HG03432 (cell line): Measurements from ENCODE around the gene KCNA10.

Source experiments
- ATAC-seq: cut with Tn5 transposase; IDR thresholded peaks from one replicate; pipeline ENCODE4 v1.9.1; 2021; ENCODE audit warnings: mild to moderate bottlenecking, moderate library complexity; ENCODE audit not compliant: unreplicated experiment

KCNA10 gene

GRCh38 chr1:110480356-110481096 is 38.4 kb downstream of the KCNA10 start:
- no peak for ATAC-seq

- no peak for ATAC-seq
These were observed 40.1 kb downstream of the KCNA10 start for GRCh38 chr1:110478886-110479285.

DNA sequence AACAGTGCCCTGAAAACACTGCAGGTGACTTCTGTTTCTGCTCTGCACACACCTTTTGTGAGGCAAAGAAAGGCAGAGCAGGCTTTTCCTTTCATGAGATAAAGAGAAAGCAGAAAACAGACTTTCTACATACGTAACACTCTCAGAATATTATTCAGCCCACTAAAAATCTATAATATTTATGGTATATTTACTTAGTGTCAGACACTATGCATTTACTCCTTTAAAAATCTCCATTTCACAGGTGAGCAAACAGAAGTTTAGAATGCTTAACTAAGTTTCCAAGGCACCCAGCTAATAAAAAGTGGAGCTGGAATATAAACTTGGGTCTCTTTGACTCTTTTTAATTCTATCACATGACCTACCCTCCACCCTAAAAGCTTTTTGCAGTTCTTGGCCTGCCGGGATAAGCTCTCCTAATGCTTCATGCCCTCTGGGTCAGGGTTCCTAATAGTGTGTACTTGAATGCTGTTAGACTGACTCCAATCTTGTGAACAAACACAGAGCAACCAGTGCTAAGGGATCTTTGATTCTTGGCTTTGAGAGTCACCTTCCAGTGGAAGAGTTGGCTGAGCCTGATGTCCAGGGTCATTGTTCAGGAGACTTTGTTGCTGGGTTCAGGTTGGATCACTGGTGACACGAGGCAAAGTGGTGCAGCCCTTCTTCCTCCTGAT is 40.9 kb downstream of the KCNA10 start:
- ATAC-seq: no peak

DNA sequence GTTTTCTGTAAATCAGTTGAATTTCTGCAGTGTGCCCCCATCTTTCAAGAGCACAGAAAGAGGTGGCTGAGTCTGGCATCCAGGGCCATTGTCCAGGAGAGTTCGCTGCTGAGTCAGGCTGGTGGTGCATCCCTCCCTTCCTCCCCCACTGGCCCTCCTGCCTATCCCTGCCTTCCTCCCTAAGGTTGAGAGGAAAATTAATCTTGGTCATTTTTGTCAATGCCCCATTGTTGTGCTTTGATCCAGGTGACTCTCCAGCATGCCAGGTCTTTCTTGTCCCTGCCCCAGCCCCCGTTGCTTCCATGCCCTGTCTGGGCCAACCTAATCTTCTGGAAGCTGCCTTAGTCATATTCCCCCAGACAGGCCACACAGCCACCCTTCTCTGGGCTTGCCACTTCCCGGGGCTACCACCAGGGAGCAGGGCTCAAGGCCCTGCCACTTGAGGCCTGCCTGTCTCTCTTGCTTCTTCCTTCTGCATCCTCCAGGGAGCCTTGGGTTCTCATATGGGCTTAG is 41.5 kb downstream of the KCNA10 start:
- no peak for ATAC-seq

- ATAC-seq: no peak
These were observed 41.9 kb downstream of the KCNA10 start for GRCh38 chr1:110477041-110477440.

- ATAC-seq: no peak
These were observed 42.8 kb downstream of the KCNA10 start for GRCh38 chr1:110476028-110476765.

DNA sequence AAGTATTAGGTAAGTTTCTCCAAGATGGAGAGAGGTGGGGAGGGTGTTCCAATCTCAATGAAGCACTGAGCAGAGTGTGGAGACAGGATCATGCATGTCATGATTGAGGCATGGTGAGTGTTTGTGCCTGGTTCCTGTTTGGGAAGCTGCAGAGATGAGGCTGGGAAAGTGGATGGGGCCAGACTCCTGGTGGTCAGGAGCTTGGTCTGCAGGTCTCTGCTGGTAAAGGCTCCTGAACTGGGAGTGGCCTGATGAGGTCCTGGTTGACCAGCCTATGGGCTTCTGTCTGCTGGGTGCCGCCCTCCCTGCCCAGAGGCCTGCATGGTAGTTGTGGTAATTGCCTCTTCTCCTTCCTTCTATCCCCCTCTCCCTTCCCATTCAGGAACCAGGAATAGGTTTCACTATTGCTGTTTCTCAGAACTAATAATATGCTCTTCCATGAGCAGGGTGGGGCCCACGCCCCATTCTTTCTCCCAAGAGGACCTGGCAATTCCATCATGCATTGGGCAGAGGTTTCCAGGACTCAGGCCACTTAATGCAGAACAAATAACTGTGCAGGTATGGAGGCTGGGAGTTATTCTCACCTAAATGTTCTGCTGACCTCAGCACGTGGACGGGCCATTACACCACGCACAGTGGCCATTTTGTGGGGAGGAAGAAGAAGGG is 43.5 kb downstream of the KCNA10 start:
- no peak for ATAC-seq

DNA sequence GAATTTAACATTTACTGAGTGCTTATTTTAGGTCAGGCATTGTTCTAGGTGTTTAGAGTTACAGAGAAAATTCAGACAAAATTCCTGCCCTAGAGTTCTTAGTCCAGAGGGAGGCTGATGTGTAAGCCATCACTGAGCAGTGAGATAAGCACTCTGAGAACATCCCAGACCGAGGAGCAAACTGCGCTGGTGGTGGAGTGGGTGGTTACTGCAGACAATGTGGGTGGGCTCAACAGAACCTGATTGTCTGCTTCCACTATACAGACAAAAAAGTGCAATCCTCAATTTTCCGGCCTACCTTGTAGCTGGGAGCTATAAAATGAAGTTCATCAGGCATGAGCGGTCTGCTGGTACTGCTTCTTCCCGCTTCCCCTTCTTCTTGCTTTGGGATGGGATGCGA is 44.5 kb downstream of the KCNA10 start:
- no peak for ATAC-seq

- ATAC-seq: no peak
These were observed 46.4 kb downstream of the KCNA10 start for GRCh38 chr1:110472546-110472945.

- no peak for ATAC-seq
These were observed 47.8 kb downstream of the KCNA10 start for GRCh38 chr1:110471131-110471530.
